ENCODE measurements around the gene CDH16. TPM values are rescaled to one million over a fixed set of nuclear protein-coding genes. Genes with fewer than 3 reads are reported as not detected.
A peak's percentile ranks its signal among the peaks of the same experiment; 100 is the strongest.
"Not testable (repeated sequence)": the region's sequence is repeated elsewhere in the genome, so short reads cannot be mapped to it uniquely, and the experiment has no call there.

The CDH16 gene
- total and polyA plus RNA-seq, 3 donors from 2014 or later: 0.31 to 2.7 (median 0.39) TPM

GRCh38 chr16:66937725-66938337, 19.1 kb upstream of the CDH16 start:
- 91 to 92% methylated on average over 2 to 10 of the region's 10 CpGs for WGBS, 2 donors
- intact Hi-C loops (cut with DNase I; ENCODE audit: low total_unique reads): no loop called here
- Histone ChIP-seq H3K36me3 (ENCODE audit: low read depth, missing control alignments) (no peaks in the 10 kb centered on the region), H3K27me3 (no peaks in the 10 kb centered on the region), H3K9me3 (no peaks in the 10 kb centered on the region), H3K4me1 (peaks cover 26% of the 10 kb centered on the region), H3K4me3 (no peak overlapping the region), H3K27ac (no peak overlapping the region)
- TF ChIP-seq POLR2A (IDR thresholded peaks at IDR 0.05): no peak
- no peak for TF ChIP-seq CTCF (IDR thresholded peaks at IDR 0.05)
- DNase-seq: no peak

GRCh38 chr16:66936889-66937554, 18.3 kb upstream of the CDH16 start:
- H3K27ac ChIP-seq: no peak overlapping the region
- H3K9me3 ChIP-seq: no peaks in the 10 kb centered on the region
- 88 to 92% methylated on average over 4 of the region's 4 CpGs for WGBS, 2 donors
- intact Hi-C loops (cut with DNase I; ENCODE audit: low total_unique reads): no loop called here
- no peaks in the 10 kb centered on the region for H3K27me3 ChIP-seq
- no peaks in the 10 kb centered on the region for H3K36me3 ChIP-seq (ENCODE audit: low read depth, missing control alignments)
- no peak for TF ChIP-seq POLR2A (IDR thresholded peaks at IDR 0.05)
- TF ChIP-seq CTCF (IDR thresholded peaks at IDR 0.05): no peak
- DNase-seq: no peak
- H3K4me1 ChIP-seq: peaks cover 27% of the 10 kb centered on the region
- H3K4me3 ChIP-seq: no peak overlapping the region

GRCh38 chr16:66936462-66936861, 17.8 kb upstream of the CDH16 start:
- no peak for DNase-seq
- WGBS, 2 donors: 57 to 59% methylated on average over 6 of the region's 6 CpGs
- Histone ChIP-seq H3K27me3 (no peaks in the 10 kb centered on the region), H3K4me1 (peaks cover 27% of the 10 kb centered on the region), H3K9me3 (no peaks in the 10 kb centered on the region), H3K27ac (no peak overlapping the region), H3K36me3 (ENCODE audit: low read depth, missing control alignments) (no peaks in the 10 kb centered on the region), H3K4me3 (no peak overlapping the region)
- intact Hi-C loops (cut with DNase I; ENCODE audit: low total_unique reads): no loop called here
- TF ChIP-seq POLR2A (IDR thresholded peaks at IDR 0.05): no peak
- TF ChIP-seq CTCF (IDR thresholded peaks at IDR 0.05): no peak

- DNase-seq: peak; percentile 50
- Histone ChIP-seq H3K27me3 (no peaks in the 10 kb centered on the region), H3K4me3 (peak within 1 kb of the TSS; percentile 72 to 99), H3K27ac (peak within 1 kb of the TSS; percentile 82 to 89), H3K36me3 (ENCODE audit: low read depth, missing control alignments) (no peaks in the 10 kb centered on the region), H3K4me1 (peaks cover 27% of the 10 kb centered on the region), H3K9me3 (no peaks in the 10 kb centered on the region)
- intact Hi-C loops (cut with DNase I; ENCODE audit: low total_unique reads): no loop called here
- TF ChIP-seq CTCF (IDR thresholded peaks at IDR 0.05) (no peak), POLR2A (IDR thresholded peaks at IDR 0.05) (no peak)
- 14 to 30% methylated on average over 24 to 36 of the region's 44 CpGs for WGBS, 2 donors
Measured at GRCh38 chr16:66935314-66936011, 16.8 kb upstream of the CDH16 start, which contains the start of gene CES2. Gene CES2 (plus strand): TSS chr16:66935516. CDS start chr16:66935636, 120 bp downstream.

- peak overlapping the region; percentile 72 to 99 for H3K4me3 ChIP-seq
- H3K36me3 ChIP-seq (ENCODE audit: low read depth, missing control alignments); H3K9me3 ChIP-seq; H3K27me3 ChIP-seq; intact Hi-C loops (cut with DNase I; ENCODE audit: low total_unique reads); DNase-seq: not testable (repeated sequence)
- H3K4me1 ChIP-seq: peaks cover 27% of the 10 kb centered on the region
- WGBS, 2 donors: 0 to 1% methylated on average over 18 to 24 of the region's 24 CpGs
- peak overlapping the region; percentile 82 to 89 for H3K27ac ChIP-seq
Measured at GRCh38 chr16:66934839-66935313, 16.2 kb upstream of the CDH16 start.

Measured in testis (tissue), 3 donors.